A549 (cell line): ENCODE results near the gene LARGE1.

ENCODE experiments used
- CTCF ChIP-seq: fragments of >200 bp; sonication (Bioruptor Twin); formaldehyde crosslinking; IDR thresholded peaks from 3 replicates; pipeline ENCODE4 v1.5.1; 2016
- KDM5A ChIP-seq: fragments of 200-600 bp; sonication (generic); IDR thresholded peaks from 2 replicates; pipeline ENCODE4 v1.6.1; 2016; ENCODE audit warnings: antibody characterized with exemption, mild to moderate bottlenecking
- RNF2 ChIP-seq: fragments of 200-600 bp; sonication (generic); IDR thresholded peaks from 2 replicates; pipeline ENCODE4 v1.6.1; 2016; ENCODE audit warnings: low read depth, mild to moderate bottlenecking, antibody characterized with exemption, moderate library complexity, borderline replicate concordance

- no peak for TF ChIP-seq RNF2
- TF ChIP-seq CTCF, result no peak
- no peak for TF ChIP-seq KDM5A
Measured at GRCh38 chr22:33920927-33921524, 750 bp upstream of the LARGE1 start.
